Keratinocyte (primary cell): ENCODE results near the gene PXDN. TPM values are rescaled to one million over a fixed set of nuclear protein-coding genes. Genes with fewer than 3 reads are reported as not detected.

Experiments
- DNase-seq: peaks from one replicate; pipeline ENCODE4 v3.0.0-alpha.2; 2011; ENCODE audit warnings: low read depth, missing footprints, low spot score
- FAIRE-seq: peaks from 2 replicates; lab custom pipeline; 2011; peaks lifted over from hg19 to GRCh38; lab: Jason Lieb, UNC
- H2AFZ ChIP-seq: 2 replicates; pipeline ENCODE4 v1.6.0; 2012; ENCODE audit warnings: low read length, control low read depth, inconsistent platforms; ENCODE audit not compliant: control insufficient read depth
- H3K27ac ChIP-seq: 2 replicates; pipeline ENCODE4 v1.5.1; 2011; ENCODE audit warnings: low read length; ENCODE audit not compliant: control insufficient read depth, insufficient read depth
- H3K27me3 ChIP-seq: 3 replicates; pipeline ENCODE4 v1.6.0; 2011; ENCODE audit warnings: low read length; ENCODE audit not compliant: control insufficient read depth, insufficient read depth; ENCODE audit errors: extremely low read depth
- H3K36me3 ChIP-seq, 2 experiments: 2 replicates in 1 of 2; 3 replicates in 1 of 2; pipeline ENCODE4 v1.5.1; 2011; ENCODE audit warnings: low read length in 2 of 2, mild to moderate bottlenecking in 1 of 2; ENCODE audit not compliant: control insufficient read depth in 2 of 2, insufficient read depth in 2 of 2; ENCODE audit errors: extremely low read depth in 1 of 2
- H3K4me1 ChIP-seq: 3 replicates; pipeline ENCODE4 v1.5.1; 2011; ENCODE audit warnings: low read length; ENCODE audit not compliant: control insufficient read depth, insufficient read depth; ENCODE audit errors: extremely low read depth
- H3K4me2 ChIP-seq: 3 replicates; pipeline ENCODE4 v1.6.0; 2011; ENCODE audit warnings: low read depth, low read length; ENCODE audit not compliant: control insufficient read depth, insufficient read depth; ENCODE audit errors: extremely low read depth
- H3K4me3 ChIP-seq, 3 experiments: fragments of 200-600 bp in 1 of 3; sonication (generic) in 1 of 3; 2 replicates in 2 of 3; 3 replicates in 1 of 3; pipeline ENCODE4 v1.5.1; 2011 to 2016; ENCODE audit warnings: low read length in 3 of 3, mild to moderate bottlenecking in 3 of 3, control low read depth in 2 of 3, inconsistent platforms in 1 of 3, low read depth in 1 of 3, mixed read lengths in 1 of 3, mixed run types in 1 of 3, moderate library complexity in 1 of 3; ENCODE audit not compliant: control insufficient read depth in 2 of 3, insufficient read depth in 2 of 3; ENCODE audit errors: extremely low read depth in 1 of 3
- H3K79me2 ChIP-seq: 2 replicates; pipeline ENCODE4 v1.6.0; 2012; ENCODE audit warnings: low read length; ENCODE audit not compliant: control insufficient read depth, insufficient read depth
- H3K9ac ChIP-seq: 3 replicates; pipeline ENCODE4 v1.6.0; 2011; ENCODE audit warnings: low read length; ENCODE audit not compliant: control insufficient read depth, insufficient read depth; ENCODE audit errors: extremely low read depth
- H3K9me1 ChIP-seq: 3 replicates; pipeline ENCODE4 v1.6.0; 2011; ENCODE audit warnings: low read length; ENCODE audit not compliant: control insufficient read depth, insufficient read depth; ENCODE audit errors: extremely low read depth
- H3K9me3 ChIP-seq: 2 replicates; pipeline ENCODE4 v1.5.1; 2012; ENCODE audit warnings: low read depth, low read length; ENCODE audit not compliant: control insufficient read depth
- H4K20me1 ChIP-seq: 3 replicates; pipeline ENCODE4 v1.6.0; 2011; ENCODE audit warnings: low read length; ENCODE audit not compliant: control insufficient read depth, insufficient read depth; ENCODE audit errors: extremely low read depth
- CTCF ChIP-seq, 3 experiments: IDR thresholded peaks in 1 of 3; conservative IDR thresholded peaks in 1 of 3; optimal IDR thresholded peaks in 1 of 3; 2 replicates in 2 of 3; 3 replicates in 1 of 3; pipeline versions ENCODE3 to v1.5.1; 2011; ENCODE audit warnings: low read length in 3 of 3, mild to moderate bottlenecking in 3 of 3, moderate library complexity in 2 of 3, control low read depth in 1 of 3, inconsistent platforms in 1 of 3; ENCODE audit not compliant: insufficient read depth in 2 of 3; ENCODE audit errors: extremely low read depth in 1 of 3
- EZH2 ChIP-seq: IDR thresholded peaks from one replicate; pipeline ENCODE4 v1.6.1; 2012; ENCODE audit warnings: inconsistent platforms, mild to moderate bottlenecking, low read length, moderate library complexity
- dilution Hi-C: fragments of 300-500 bp; cut with MboI; formaldehyde crosslinking; loops from one replicate; pipeline ENCODE4 v1.7.0; 2020; ENCODE audit warnings: low sequenced_read_pairs; ENCODE audit not compliant: extremely low pct_ligation_motif_present
- polyA plus RNA-seq, 5 experiments: library from polyadenylated mRNA; depleted of rRNA in 3 of 5; stranded (reverse) in 3 of 5; stranded (forward) in 1 of 5; unstranded in 1 of 5; fragments of >200 nt; gene quantifications; 1 replicate in 1 of 5; 2 replicates in 3 of 5; 3 replicates in 1 of 5; pipeline versions ENCODE4 v1.2.1 to v1.2.3, GENCODE V29; 2011 to 2012; ENCODE audit warnings: missing spikeins in 2 of 5, low read depth in 1 of 5, low replicate concordance in 1 of 5

Gene PXDN
- polyA plus RNA-seq, 1 donor (not counting 4 experiments of a cell fraction or from before 2014, with no cell fraction given), result 36.7 TPM

GRCh38 chr2:1644427-1644826 lies 99.9 kb downstream of the PXDN start:
- Histone ChIP-seq H3K27ac (no peak overlapping the region), H3K9me1 (no peaks in the 10 kb centered on the region), H3K9me3 (no peaks in the 10 kb centered on the region), H3K9ac (no peak overlapping the region), H3K4me2 (no peak overlapping the region), H4K20me1 (no peaks in the 10 kb centered on the region), H3K79me2 (no peaks in the 10 kb centered on the region), H3K36me3 (peaks cover 10 to 11% of the 10 kb centered on the region in 2 experiments), H3K4me3 (no peak overlapping the region), H3K27me3 (no peaks in the 10 kb centered on the region), H2AFZ (no peak overlapping the region), H3K4me1 (no peaks in the 10 kb centered on the region)
- dilution Hi-C loops, result no loop called here
- no peak for DNase-seq
- FAIRE-seq, result no peak
- TF ChIP-seq EZH2, result no peak

DNA sequence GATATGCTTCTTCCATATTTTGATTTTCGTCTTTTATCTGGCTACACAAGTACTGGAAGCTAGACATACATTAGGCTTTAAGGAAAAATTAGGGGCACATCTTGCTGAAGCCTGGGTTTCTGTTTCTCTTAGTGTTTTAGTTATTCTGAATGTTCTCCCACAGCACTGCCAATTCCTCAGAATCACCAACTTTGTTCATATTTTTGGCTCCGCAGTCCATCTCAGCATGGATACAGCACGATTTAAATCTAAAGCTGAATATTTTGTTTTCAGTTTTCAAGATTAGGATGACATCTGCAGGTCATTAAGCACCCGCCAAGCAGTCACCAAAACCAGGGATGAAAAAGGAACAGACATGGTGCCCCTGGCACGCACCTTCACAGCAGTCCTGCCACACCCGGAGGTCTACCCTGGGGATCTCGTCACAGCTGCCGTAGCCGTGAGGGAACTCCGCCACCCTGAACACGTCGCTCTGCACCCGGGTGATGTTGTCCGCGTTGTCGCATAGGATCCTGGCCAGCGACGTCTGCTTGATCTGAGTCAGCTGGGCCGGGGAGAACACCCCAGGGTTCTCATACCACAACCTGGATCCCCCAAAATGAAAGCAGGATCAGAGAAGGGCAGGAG lies 101.2 kb downstream of the PXDN start:
- no peak for DNase-seq
- peaks cover 9 to 11% of the 10 kb centered on the region in 2 experiments for H3K36me3 ChIP-seq
- no peak overlapping the region for H3K27ac ChIP-seq
- no peak for FAIRE-seq
- no peak overlapping the region for H3K4me3 ChIP-seq
- no peaks in the 10 kb centered on the region for H3K27me3 ChIP-seq
- peaks cover 5% of the 10 kb centered on the region for H3K4me1 ChIP-seq
- no peaks in the 10 kb centered on the region for H3K9me3 ChIP-seq
- dilution Hi-C loops, result no loop called here
- H3K79me2 ChIP-seq, result no peaks in the 10 kb centered on the region
- no peak overlapping the region for H3K9ac ChIP-seq
- H3K9me1 ChIP-seq, result no peaks in the 10 kb centered on the region
- H3K4me2 ChIP-seq, result no peak overlapping the region
- TF ChIP-seq EZH2, result no peak
- TF ChIP-seq CTCF (optimal IDR thresholded peaks at IDR 0.05 in 1 of 3, IDR thresholded peaks at IDR 0.05 in 1 of 3, conservative IDR thresholded peaks at IDR 0.05 in 1 of 3; ENCODE audit: extremely low read depth in 1 of 3, insufficient read depth in 2 of 3, low read length in 3 of 3), result no peak
- no peak overlapping the region for H2AFZ ChIP-seq
- no peaks in the 10 kb centered on the region for H4K20me1 ChIP-seq
